Bronchial epithelial cell (primary cell): Measurements from ENCODE around the gene TP53INP2. TPM values are rescaled to one million over a fixed set of nuclear protein-coding genes. Genes with fewer than 3 reads are reported as not detected.
"Not testable (repeated sequence)": the region's sequence is repeated elsewhere in the genome, so short reads cannot be mapped to it uniquely, and the experiment has no call there.

ENCODE experiments used
- DNase-seq: peaks from one replicate; pipeline ENCODE4 v3.0.0-alpha.2; 2010; ENCODE audit warnings: low read depth
- FAIRE-seq: peaks from 2 replicates; lab custom pipeline; 2011; peaks lifted over from hg19 to GRCh38; lab: Jason Lieb, UNC
- H3K27me3 ChIP-seq: 2 replicates; pipeline ENCODE4 v1.5.1; 2011; ENCODE audit warnings: low read length; ENCODE audit not compliant: control insufficient read depth, insufficient read depth
- H3K36me3 ChIP-seq: 2 replicates; pipeline ENCODE4 v1.5.1; 2011; ENCODE audit warnings: low read length; ENCODE audit not compliant: control insufficient read depth, insufficient read depth
- H3K4me3 ChIP-seq: 2 replicates; pipeline ENCODE4 v1.5.1; 2011; ENCODE audit warnings: mild to moderate bottlenecking, low read depth, low read length, control low read depth
- CTCF ChIP-seq: IDR thresholded peaks from 2 replicates; pipeline ENCODE4 v1.5.1; 2011; ENCODE audit warnings: mild to moderate bottlenecking, moderate library complexity, low read length, control low read depth, inconsistent platforms; ENCODE audit not compliant: insufficient read depth, severe bottlenecking
- total RNA-seq: library from RNA; depleted of rRNA; stranded (reverse); fragments of >200 nt; gene quantifications from 2 replicates; pipeline ENCODE4 v1.2.1, GENCODE V29; 2014

The TP53INP2 gene
- total RNA-seq: 0.53 and 2.8 TPM in 2 replicates

- no peak for TF ChIP-seq CTCF
- FAIRE-seq (no peak), DNase-seq (peak; percentile 68)
- Histone ChIP-seq H3K4me3 (peak within 1 kb of the TSS; percentile 77), H3K27me3 (no peaks in the 10 kb centered on the region), H3K36me3 (no peaks in the 10 kb centered on the region)
These were observed at the start of gene TP53INP2 for GRCh38 chr20:34704177-34705007. Gene TP53INP2 (plus strand): TSS chr20:34704344. CDS start chr20:34708740, 4,396 bp downstream.

GRCh38 chr20:34658654-34659053 is 45.5 kb upstream of the TP53INP2 start:
- H3K27me3 ChIP-seq, H3K36me3 ChIP-seq, DNase-seq, H3K4me3 ChIP-seq, FAIRE-seq: not testable (repeated sequence)

GRCh38 chr20:34661811-34662210 is 42.3 kb upstream of the TP53INP2 start:
- H3K36me3 ChIP-seq, H3K4me3 ChIP-seq, H3K27me3 ChIP-seq, FAIRE-seq: not testable (repeated sequence)
- peak; percentile 66 for DNase-seq

GRCh38 chr20:34663213-34663943 is 40.8 kb upstream of the TP53INP2 start:
- DNase-seq: no peak
- H3K36me3 ChIP-seq: no peaks in the 10 kb centered on the region
- H3K4me3 ChIP-seq: no peak overlapping the region
- FAIRE-seq: no peak
- H3K27me3 ChIP-seq: no peaks in the 10 kb centered on the region
- TF ChIP-seq CTCF: no peak

- DNase-seq, FAIRE-seq: not testable (repeated sequence)
These were observed 39.4 kb upstream of the TP53INP2 start for GRCh38 chr20:34664751-34665150.

GRCh38 chr20:34669094-34669493 is 35.0 kb upstream of the TP53INP2 start:
- no peak overlapping the region for H3K4me3 ChIP-seq
- no peaks in the 10 kb centered on the region for H3K27me3 ChIP-seq
- DNase-seq (no peak), FAIRE-seq (no peak)
- no peak for TF ChIP-seq CTCF
- no peaks in the 10 kb centered on the region for H3K36me3 ChIP-seq

More at GRCh38 chr20:34664751-34665150, 39.4 kb upstream of the TP53INP2 start:
- H3K27me3 ChIP-seq, H3K4me3 ChIP-seq, H3K36me3 ChIP-seq: not testable (repeated sequence)

GRCh38 chr20:34673412-34673811 is 30.7 kb upstream of the TP53INP2 start:
- H3K4me3 ChIP-seq: no peak overlapping the region
- DNase-seq (no peak), FAIRE-seq (no peak)
- H3K36me3 ChIP-seq: no peaks in the 10 kb centered on the region
- no peak for TF ChIP-seq CTCF
- no peaks in the 10 kb centered on the region for H3K27me3 ChIP-seq
